GM19043 (cell line): Measurements from ENCODE around the gene HPGDS.
"Not testable (repeated sequence)": the region's sequence is repeated elsewhere in the genome, so short reads cannot be mapped to it uniquely, and the experiment has no call there.

ENCODE experiments used
- ATAC-seq: cut with Tn5 transposase; IDR thresholded peaks from one replicate; pipeline ENCODE4 v1.9.1; 2021; ENCODE audit warnings: low read depth; ENCODE audit not compliant: unreplicated experiment

The HPGDS gene

DNA sequence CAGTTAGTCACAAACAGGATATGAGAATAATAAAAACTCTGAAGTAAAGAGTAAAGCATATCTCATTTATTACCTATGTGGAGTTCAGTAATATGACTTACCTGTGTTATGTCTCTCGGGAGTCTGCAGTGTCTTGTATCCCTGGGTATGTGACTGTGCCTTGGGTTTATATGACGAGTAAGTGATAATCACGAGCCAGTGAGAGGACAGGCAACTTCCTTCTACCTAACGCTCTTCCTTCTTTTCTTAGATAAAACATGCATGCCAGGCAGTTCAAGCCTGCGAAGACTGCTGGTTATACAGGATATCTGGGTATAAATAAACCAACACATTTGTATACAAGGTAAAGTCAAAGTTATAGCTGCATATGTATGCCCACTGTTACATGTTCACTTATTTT, at the start of gene HPGDS:
TSS of gene HPGDS (minus strand) at position 143 of the 400 bp plus-strand sequence. CDS start 8,207 bp downstream, outside the sequence.
- no peak for ATAC-seq

- ATAC-seq = no peak
These were observed 48.3 kb upstream of the HPGDS start for GRCh38 chr4:94390804-94391410.

DNA sequence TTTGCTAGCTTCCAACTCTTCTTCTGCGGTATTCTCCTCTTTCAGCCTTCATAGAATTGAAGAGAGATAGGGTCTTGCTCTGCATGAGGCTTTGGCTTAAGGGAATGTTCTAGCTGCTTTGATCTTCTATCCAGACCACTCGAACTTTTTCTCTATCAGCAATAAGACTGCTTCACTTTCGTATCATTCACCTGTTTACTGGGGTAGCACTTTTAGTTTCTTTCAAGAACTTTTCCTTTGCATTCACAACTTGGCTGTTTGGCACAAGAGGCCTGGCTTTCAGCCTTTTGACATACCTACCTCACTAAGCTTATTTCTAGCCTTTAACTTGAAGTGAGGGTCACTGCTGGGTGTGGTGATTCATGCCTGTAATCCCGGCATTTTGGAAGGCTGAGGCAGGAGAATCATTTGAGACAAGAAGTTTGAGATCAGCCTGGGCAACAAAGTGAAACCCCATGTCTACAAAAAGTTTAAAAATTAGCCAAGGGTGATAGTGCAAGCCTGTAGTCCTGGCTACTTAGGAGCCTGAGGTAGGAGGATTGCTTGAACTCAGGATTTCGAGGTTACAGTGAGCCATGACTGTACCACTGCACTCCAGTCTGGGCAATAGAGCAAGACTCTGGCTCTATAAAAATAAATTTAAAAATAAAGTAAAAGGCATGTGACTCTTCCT, 47.1 kb upstream of the HPGDS start:
- ATAC-seq = no peak

DNA sequence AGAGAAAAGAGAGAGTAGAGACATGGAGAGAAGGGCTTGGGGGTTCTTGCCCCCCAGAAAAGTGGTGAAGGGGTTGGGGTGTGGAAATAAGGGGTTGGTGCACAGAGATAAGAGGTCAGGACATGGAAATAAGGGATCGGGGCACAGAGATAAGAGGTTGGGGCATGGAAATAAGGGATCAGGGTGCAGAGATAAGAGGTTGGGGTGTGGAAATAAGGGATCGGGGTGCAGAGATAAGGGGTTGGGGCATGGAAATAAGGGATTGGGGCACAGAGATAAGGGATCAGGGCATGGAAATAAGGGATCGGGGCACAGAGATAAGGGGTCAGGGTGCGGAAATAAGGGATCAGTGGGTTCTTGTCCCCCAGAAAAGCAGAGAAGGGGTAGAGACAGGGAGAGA, 45.3 kb upstream of the HPGDS start:
- ATAC-seq = not testable (repeated sequence)

- ATAC-seq = not testable (repeated sequence)
These were observed 42.8 kb upstream of the HPGDS start for GRCh38 chr4:94385452-94385851.

GRCh38 chr4:94382891-94383290, 40.3 kb upstream of the HPGDS start:
- not testable (repeated sequence) for ATAC-seq

DNA sequence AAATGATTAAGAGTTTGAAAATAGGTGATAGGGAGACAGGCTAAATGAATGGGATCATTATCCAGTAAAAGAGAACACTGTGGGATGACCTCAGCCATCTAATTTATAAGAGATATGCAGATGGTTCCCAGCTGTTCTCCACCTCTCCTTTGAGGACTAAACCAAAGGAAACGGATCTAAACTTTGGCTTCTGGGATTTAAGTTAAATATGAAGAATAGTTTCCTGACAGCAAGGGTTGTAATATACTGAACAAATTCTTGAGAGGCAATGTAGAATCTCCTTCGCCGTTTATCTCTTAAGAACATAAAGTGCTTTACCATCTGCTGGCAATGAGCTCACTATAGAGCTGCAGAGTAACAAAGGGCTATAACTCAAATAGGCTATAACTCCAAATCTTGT, 35.4 kb upstream of the HPGDS start:
- ATAC-seq = no peak

DNA sequence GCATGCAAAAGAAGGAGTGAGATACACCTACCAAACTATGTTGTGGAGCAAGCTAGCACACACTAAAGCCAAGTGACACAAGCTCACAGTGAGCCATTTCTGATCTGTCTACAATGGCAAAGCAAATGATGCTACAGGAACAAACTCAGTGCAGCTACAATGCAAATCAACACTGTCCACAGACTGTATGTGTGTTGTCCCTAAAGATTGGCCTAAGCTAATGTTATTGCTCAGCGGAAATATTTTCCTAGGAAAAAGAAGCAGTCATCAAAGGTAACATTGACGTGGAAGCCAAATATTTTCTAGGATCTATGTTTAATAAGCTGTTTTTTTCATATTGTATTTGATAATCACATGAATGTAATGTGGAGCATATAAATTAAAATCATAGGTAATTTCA, 34.7 kb upstream of the HPGDS start:
- ATAC-seq = no peak

DNA sequence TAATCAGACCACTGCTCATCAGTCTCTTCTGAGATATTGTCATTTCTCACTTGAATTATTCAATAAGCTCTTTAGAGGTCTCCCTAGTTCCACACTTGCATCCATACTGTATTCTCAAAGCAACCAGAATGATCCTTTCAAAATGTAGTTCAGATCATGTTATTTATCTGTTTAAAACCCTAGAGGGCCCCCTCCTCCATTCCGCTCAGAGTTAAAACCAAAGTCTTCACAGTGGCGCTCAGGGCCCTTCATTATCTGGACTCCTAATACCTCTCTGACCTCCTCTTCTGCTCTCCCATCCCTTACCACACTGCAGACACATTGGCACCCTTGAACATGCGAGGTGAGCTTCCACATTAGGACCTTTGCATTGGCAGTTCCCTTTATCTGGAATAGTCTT, 32.7 kb upstream of the HPGDS start:
- ATAC-seq = no peak

DNA sequence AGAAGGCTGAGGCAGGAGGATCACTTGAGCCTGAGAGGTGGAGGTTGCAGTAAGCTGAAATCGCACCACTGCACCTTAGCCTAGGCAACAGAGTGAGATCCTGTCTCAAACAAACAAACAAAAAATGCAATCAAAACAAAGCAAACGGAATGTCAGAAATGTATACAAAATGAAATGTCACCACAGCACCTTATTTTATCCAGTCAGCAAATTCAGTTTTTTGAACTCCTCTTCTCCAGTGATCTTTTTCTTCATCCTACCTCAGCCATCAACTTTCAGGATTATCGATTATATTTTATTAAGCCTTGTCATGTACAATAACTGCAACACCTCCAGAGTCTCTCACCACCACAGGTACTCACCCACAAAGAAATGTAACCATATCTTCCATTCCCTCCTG, 31.1 kb upstream of the HPGDS start:
- ATAC-seq = no peak

GRCh38 chr4:94372991-94373390, 30.4 kb upstream of the HPGDS start:
- ATAC-seq = no peak

GRCh38 chr4:94372228-94372978, 29.8 kb upstream of the HPGDS start:
- ATAC-seq = no peak

DNA sequence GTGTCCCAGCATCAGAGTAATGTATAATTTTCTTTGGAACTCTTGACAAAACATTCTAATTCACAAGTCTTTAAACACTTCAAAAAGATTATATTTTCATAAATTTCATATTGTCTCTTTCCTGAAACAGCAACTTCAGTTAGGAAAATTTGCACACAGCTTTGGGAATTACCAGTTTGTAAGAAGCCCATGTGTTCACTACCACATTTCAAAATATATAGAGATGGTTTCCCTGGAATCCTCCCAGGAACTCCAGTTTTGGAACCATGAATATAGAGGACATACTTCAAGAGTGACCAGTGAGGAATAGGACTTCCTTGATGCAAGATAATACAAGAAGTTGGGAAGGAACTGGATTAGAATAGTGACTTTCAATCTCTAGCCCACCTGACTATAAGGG, 28.7 kb upstream of the HPGDS start:
- no peak for ATAC-seq

DNA sequence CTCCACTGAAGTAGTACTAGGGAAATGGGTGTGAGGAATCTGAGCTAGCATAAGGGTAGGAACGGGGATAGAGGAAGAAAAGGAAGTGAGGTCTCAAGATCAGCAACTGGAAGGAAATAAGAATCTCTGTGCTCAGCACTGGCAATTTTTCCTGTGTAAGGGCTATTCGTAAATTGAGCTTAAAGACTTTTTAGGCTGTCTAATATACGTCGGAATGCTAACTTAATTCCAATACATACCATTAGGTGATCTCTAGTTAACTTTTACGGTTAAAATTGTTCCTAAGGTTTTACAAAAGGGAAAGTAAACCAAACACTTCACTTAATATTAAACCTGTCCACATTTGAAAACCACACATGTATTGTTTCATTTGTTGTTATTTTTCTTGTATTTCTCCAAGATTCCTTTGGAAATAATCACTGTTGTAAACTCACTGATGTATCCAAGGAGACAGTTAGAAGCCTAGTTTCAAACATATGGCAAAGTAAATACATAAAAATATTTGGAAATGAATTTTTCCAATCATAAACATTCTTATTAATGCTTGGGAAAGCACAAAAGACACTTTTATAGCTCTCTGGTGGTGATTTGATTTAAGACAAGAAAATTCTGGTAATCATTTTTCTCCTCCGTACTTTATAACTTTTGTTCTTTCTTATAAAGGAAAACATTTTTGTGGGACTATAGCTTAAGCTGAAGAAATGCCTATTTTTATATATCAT, 28.1 kb upstream of the HPGDS start:
- ATAC-seq = no peak

DNA sequence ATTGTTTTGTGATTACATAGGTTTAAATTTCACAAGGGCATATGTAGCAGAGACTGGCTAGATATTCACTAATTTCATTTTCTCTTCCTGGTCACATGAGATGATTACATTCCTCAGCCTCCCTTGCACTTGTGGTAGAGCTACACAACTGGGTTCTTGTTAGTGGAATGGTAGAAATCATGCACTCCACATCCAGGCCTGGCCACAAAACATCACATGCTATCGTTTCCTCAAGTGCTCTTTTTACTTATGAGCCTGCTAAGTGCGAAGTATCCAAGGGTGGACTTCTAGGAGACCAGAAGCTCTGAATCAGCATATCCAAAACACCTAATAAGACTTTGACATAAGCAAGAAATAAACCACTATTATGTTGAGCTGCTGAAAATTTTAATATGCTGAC, 26.4 kb upstream of the HPGDS start:
- no peak for ATAC-seq

DNA sequence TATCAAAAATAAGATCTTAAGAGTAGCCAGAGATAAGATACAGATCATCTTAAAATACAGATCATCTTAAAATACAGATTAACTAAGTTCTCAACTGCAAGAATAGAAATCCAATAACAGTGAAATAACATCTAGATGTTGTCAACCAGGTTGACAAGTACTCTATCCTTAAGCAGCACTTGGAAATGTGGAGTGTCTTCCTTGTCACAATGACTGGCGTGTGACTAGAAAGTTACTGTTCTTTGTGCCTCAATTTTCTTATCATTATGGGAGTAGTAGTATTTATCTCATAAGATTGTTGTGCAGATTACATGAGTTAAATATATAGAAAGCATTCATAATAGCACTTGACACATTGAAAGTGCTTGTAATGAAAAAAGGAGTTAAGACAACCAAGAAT, 25.8 kb upstream of the HPGDS start:
- no peak for ATAC-seq

GRCh38 chr4:94365304-94365703, 22.7 kb upstream of the HPGDS start:
- ATAC-seq = no peak

DNA sequence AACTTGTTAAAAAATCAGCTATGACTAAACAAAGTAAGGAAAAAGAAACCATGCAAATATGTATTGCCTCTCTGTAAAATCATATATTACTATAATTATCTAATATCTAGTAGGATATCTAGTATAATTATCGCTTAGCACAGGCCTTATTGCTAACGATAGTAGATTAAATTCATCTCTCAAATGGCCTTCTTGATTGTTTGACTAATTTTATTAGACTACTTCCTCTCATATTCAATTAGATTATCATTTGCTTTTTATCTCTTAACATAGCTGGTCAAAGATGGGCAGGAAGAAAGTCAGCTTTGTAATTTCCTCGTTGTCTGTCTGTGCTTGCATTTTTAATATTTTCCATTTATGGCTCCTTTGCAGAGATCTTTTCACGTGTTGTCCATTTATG, 21.9 kb upstream of the HPGDS start:
- ATAC-seq = no peak

GRCh38 chr4:94363136-94363655, 20.6 kb upstream of the HPGDS start:
- ATAC-seq = no peak

GRCh38 chr4:94359838-94360237, 17.2 kb upstream of the HPGDS start:
- ATAC-seq = no peak

GRCh38 chr4:94359221-94359620, 16.6 kb upstream of the HPGDS start:
- ATAC-seq = no peak
